NCI-H345 (cell line): Measurements from ENCODE around the gene PHACTR2.
"Not testable (repeated sequence)": the region's sequence is repeated elsewhere in the genome, so short reads cannot be mapped to it uniquely, and the experiment has no call there.

ENCODE experiments used
- DNase-seq: peaks from one replicate; lab custom pipeline; 2025; lab: John Stamatoyannopoulos, UW

The PHACTR2 gene

DNA sequence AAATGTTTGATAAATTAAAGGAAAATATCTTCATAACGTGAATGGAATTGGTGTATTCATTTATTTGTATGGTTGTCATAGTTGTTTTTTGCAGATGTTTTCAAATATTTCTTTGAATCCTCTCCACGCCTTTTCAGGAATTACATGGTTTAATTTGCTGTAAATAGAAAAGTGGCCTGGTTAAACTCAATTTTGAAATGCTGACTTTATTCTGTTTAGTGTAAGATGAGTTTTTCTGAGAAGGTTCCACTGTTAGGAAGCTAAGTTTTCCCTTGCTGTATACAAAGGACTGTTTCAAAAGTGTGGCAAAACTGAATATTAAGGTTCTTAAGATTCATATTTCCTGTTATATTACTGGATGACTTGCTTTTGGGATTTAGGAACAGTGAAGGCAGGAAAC is 186.0 kb downstream of the PHACTR2 start:
- DNase-seq: no peak

DNA sequence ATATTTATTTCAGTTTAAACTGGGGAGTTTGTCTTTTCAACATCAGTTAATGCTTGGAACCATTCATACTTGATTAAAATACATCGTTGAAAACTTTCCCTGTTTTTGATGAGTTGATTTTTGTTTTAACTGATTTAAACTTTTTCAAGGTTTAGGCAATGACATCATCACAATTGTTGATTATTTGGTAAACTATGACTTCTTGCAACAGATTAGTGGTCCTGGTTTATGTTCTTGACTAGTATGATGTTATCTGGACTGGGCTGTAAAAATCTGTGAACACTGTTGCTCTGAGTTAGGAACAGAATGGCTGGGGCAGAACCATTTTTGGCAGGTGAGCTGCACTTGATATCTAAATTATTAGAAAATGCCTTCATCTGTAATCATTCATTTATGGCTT is 186.5 kb downstream of the PHACTR2 start, which contains the start of gene ZC2HC1B:
TSS of gene ZC2HC1B (plus strand) at position 241 of the 400 bp plus-strand sequence. CDS start at position 307, 66 bp downstream.
- DNase-seq: no peak

DNA sequence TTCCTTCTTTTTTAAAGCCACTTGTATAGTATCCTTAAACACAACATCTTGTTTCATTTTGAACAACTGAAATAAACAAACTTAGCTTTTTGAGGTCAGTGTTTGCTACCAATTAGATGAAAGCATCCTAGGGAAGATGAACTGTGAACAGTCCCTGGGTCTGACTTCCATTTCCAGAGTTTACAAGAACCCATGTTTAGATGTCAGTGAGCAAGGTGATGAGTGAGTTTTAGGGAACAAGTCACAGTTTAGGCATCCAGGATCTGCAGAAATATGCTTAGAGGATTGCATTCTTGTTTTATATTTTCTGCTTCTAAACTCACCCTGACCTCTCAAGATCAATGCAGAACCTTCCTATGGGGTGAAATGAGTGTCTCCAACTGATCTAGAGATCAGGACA is 189.5 kb downstream of the PHACTR2 start:
- DNase-seq: no peak

DNA sequence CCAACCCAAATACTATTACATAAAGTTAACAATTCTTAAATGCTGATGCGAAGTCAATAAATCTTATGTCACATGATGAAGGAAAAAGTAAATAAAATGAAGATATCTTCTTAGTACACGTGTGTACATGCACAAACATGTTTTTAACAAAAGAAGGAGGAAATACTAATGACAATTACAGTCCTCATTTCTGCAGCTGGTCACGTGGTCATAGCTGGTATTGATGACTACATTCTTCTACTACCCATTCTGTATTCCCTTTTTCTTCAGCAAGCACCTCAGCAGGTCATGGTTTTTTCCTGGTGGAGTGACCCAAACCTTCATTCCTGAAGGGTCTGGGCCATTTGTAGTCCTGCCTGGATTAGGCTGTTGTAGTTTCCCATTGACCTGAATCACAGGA is 191.0 kb downstream of the PHACTR2 start:
- not testable (repeated sequence) for DNase-seq

DNA sequence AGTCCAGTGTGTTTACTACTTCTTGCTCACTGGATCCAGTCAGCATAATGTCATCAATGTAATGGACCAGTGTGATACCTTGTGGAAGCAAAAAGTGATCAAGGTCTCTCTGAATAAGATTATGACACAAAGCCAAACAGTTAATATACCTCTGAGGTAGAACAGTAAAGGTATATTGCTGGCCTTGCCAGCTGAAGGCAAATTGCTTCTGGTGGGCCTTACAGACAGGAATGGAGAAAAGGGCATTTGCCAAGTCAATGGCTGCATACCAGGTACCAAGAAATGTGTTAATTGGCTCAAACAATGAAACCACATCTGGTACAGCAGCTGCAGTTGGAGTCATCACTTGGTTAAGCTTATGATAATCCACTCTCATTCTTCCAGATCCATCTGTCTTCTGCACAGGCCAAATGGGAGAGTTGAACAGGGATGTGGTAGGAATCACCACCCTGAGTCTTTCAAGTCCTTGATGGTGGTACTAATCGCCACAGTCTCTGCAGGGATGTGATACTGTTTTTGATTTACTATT is 193.5 kb downstream of the PHACTR2 start:
- DNase-seq: not testable (repeated sequence)

DNA sequence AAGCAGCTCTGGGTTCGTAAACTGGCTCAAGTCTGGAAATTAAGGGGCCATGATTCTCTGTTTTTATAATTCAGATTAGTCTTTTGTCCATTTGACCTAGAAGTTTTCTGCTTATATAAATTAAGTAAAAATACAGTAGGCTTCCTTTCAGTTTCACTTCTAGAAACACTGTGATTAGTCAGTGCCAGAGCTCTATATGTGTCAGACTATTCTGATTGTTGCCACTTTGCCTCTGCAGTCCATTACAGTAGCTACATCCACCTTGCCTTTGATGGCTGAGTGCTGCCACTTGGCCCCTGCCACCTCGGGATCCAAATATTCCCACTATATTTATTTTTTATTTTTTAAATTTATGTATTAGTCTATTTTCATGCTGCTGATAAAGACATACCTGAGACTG is 194.4 kb downstream of the PHACTR2 start:
- no peak for DNase-seq

DNA sequence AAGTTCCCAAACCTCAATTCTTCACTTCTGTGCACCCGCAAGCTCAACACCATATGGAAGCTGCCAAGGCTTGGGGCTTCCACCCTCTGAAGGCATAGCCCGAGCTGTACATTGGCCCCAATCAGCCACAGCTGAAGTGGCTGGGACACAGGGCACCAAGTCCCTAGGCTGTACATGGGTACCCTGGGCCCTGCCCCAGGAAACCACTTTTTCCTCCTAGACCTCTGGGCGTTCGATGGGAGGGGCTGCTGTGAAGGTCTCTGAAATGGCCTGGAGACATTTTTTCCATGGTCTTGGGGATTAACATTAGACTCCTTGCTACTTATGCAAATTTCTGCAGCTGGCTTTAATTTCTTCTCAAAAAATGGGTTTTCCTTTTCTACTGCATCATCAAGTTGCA is 195.8 kb downstream of the PHACTR2 start:
- not testable (repeated sequence) for DNase-seq

DNA sequence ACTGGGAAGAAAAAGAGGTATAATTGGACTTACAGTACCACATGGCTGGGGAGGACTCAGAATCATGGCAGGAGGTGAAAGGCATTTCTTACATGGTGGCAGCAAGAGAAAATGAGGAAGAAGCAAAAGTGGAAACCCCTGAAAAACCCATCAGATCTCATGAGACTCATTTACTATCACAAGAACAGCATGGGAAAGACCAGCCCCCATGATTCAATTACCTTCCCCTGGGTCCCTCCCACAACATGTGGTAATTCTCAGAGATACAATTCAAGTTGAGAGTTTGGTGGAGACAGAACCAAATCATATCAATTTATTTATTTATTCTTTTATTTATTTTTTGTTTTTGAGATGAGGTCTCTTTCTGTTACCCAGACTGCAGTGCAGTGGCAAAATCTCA is 196.7 kb downstream of the PHACTR2 start:
- not testable (repeated sequence) for DNase-seq

DNA sequence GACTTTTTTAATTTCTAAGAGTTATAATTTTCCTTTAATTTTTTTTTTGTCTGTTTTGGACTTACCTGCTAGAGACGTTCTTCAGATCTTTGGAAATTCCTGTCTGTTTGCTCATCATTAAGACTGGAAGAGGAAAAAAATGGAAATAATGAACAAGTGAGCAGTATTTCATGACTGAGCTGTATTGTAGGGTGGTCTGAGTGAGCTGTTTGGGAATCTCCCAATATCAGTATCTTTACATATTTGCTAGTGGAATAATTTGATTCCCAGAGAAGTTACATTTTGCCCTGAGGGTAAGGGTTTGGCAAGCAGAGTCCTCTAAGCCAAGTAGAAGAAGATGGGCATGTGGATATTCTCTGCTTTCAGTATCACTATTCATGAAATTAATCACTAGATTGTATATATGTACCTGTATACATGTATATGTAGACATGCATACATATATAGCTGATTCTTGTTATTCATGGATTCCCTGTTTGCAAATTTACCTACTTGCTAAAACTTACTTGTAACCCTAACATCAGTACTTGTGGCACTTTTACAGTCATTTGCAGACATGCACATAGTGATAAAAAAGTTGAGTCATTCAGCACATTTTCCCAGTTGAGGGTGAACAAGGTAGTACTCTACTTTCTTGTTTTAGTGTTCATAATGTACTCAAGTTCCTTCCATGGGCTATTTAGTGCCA is 200.0 kb downstream of the PHACTR2 start:
- DNase-seq: no peak

DNA sequence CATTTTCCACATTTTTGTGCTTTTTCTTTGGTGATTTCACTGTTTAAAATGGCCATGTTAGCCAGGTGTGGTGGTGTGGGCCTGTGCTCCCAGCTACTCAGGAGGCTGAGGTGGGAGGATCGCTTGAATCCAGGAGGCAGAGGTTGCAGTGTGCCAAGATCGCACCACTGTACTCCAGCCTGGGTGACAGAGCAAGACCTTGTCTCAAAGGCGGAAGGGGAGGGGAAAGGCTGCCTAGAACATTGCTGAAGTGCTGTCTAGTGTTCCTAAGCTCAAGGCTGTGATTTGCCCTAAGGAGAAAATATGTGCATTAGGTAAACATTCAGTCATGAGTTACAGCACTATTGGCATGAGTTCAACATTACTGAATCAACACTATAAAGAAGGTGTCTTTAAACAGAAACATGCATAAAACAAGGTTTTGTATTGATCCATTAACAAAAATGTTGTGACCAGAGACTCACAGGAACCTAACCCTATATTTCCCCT is 200.6 kb downstream of the PHACTR2 start:
- peak; percentile 10 for DNase-seq

DNA sequence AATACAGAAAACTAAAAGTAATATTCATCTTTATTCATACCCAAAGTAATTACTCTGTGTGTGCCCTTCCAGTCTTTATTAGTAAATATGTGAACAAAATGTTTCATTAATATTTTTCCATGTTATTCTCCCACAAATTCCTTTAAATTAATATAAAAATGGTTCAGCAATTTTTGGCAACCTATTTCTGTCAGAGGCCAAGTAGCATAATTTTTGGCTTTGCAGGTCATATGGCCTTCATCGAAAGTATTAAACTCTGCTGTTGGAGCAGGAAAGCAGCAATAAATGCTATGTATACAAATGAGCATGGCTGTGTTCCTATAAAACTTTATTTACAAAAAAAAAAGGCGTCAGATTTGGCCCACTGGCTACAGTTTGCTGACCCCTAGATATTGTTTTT is 202.6 kb downstream of the PHACTR2 start:
- no peak for DNase-seq
